Heart left ventricle (tissue), 16 donors: ENCODE data around the gene FRAT2. TPM values are rescaled to one million over a fixed set of nuclear protein-coding genes. Genes with fewer than 3 reads are reported as not detected.

ENCODE experiments used
- ATAC-seq, 4 donors: fragments of 200-7000 bp; cut with Tn5 transposase; one replicate each; pipeline ENCODE4 v1.9.1; 2020 to 2022; ENCODE audit warnings: moderate library complexity in 4 of 4, mild to moderate bottlenecking in 3 of 4, moderate number of reproducible peaks in 1 of 4
- DNase-seq, 5 donors: peaks; one replicate each; pipeline ENCODE4 v3.0.0-alpha.2; 2020
- H3K27ac ChIP-seq, 12 donors: fragments of 200-600 bp; sonication (generic) in 4 of 12; one replicate each; pipeline versions ENCODE4 v1.5.0 to v1.8.0; 2016 to 2022; ENCODE audit warnings: mild to moderate bottlenecking in 2 of 12
- H3K27me3 ChIP-seq, 9 donors: fragments of 200-600 bp; sonication (generic) in 2 of 9; one replicate each; pipeline versions ENCODE4 v1.5.1 to v1.8.0; 2016 to 2022; ENCODE audit warnings: mild to moderate bottlenecking in 3 of 9
- H3K36me3 ChIP-seq, 9 donors: fragments of 200-600 bp; sonication (generic) in 2 of 9; one replicate each; pipeline versions ENCODE4 v1.5.0 to v1.8.0; 2018 to 2022; ENCODE audit warnings: mild to moderate bottlenecking in 2 of 9
- H3K4me1 ChIP-seq, 12 donors: fragments of 200-600 bp; sonication (generic) in 4 of 12; one replicate each; pipeline versions ENCODE4 v1.5.0 to v1.8.0; 2016 to 2022; ENCODE audit warnings: mild to moderate bottlenecking in 3 of 12
- H3K4me3 ChIP-seq, 12 donors: fragments of 200-600 bp; sonication (generic) in 4 of 12; one replicate each; pipeline versions ENCODE4 v1.5.0 to v1.8.0; 2017 to 2022; ENCODE audit warnings: mild to moderate bottlenecking in 9 of 12, moderate library complexity in 4 of 12
- H3K9me3 ChIP-seq, 12 donors: fragments of 200-600 bp; sonication (generic) in 4 of 12; one replicate each; pipeline versions ENCODE4 v1.5.0 to v1.8.0; 2016 to 2022; ENCODE audit warnings: mild to moderate bottlenecking in 1 of 12
- CTCF ChIP-seq, 12 donors: fragments of 200-600 bp; sonication (generic) in 4 of 12; IDR thresholded peaks; one replicate each; pipeline versions ENCODE4 v1.5.0 to v1.8.0; 2018 to 2022; ENCODE audit warnings: antibody characterized with exemption in 12 of 12, mild to moderate bottlenecking in 5 of 12
- POLR2A ChIP-seq, 2 donors: fragments of 450-650 bp; IDR thresholded peaks; one replicate each; pipeline ENCODE4 v1.6.1; 2017; ENCODE audit warnings: antibody characterized with exemption in 2 of 2, mild to moderate bottlenecking in 2 of 2, moderate library complexity in 2 of 2
- WGBS, 4 donors: extraction: QIAGEN DNeasy Blood & Tissue Kit in 2 of 4; methylation state at CpG; one replicate each; pipeline versions ENCODE4 v1.1.5 to v1.1.7; 2013 to 2018; 5-methylcytosine and 5-hydroxymethylcytosine counted together
- intact Hi-C, 10 donors: fragments of 100-400 bp; cut with DNase I; formaldehyde crosslinking; loops; one replicate each; pipeline versions ENCODE4 v1.11.1 to v1.14.2; 2022
- polyA plus RNA-seq, 2 donors: library from polyadenylated mRNA; stranded (reverse); fragments of 200-250 nt; gene quantifications; one replicate each; pipeline ENCODE4 v1.2.3, GENCODE V29; 2013
- total RNA-seq, 9 donors: library from RNA; depleted of rRNA in 2 of 9; stranded (reverse); fragments of >200 nt in 2 of 9; fragmentation: NEBNext Ultra II Directional in 3 of 9; extraction: Animal tissue kit (Norgen Biotek cat#: 25700) in 3 of 9; gene quantifications; one replicate each; pipeline versions ENCODE4 v1.1.0 to v1.2.4, GENCODE V29; 2016 to 2023
- donor health status: ischemic (EF 13 %, LVEDD 7.1; RV severe dilation, severe dysfunction).
- donor health status: healthy with polysubstance abuse.
- donor health status: DM: no; HTN: yes; CAD: no.
- donor health status: DM: no; HTN: no; CAD: no.
- donor health status: ischemic (EF 25% LVEDD 6.9; RV normal size, moderate dysfunction).
- donor health status: ischemic (EF 25% LVEDD 5.7; RV mildly dilated, moderate dysfunction).
- donor health status: healthy.
- donor health status: DM: yes; HTN: yes; CAD: no.
- donor health status: ischemic (EF 35%, LVEDD 5.7; RV mildly dilated, moderate dysfunction).
- donor health status: nonischemic (EF 11% LVEDD 7.7; RV severe dilation, severe dysfunction).
- donor health status: DM: yes; HTN: yes; CAD: no.
- donor health status: PGD.
- donor health status: ischemic (EF 29% LVEDD 5.4; RV normal size, mild dysfunction).
- donor health status: nonischemic (EF 23%, LVEDD 6.1; RV moderate dilation, normal function).

Gene FRAT2
- total and polyA plus RNA-seq, 11 donors: 3.4 to 12.4 (median 7.3) TPM

GRCh38 chr10:97381626-97382025 is 47.1 kb upstream of the FRAT2 start:
- no peak overlapping the region for H3K4me3 ChIP-seq
- intact Hi-C loops: no loop called here
- no peak overlapping the region for H3K27ac ChIP-seq
- ATAC-seq: no peak
- 82 to 96% (median 92%) methylated on average over 8 of the region's 8 CpGs for WGBS, 4 donors
- peaks cover 0 to 78% (median 53%) of the 10 kb centered on the region in 9 donors for H3K36me3 ChIP-seq
- H3K9me3 ChIP-seq: no peaks in the 10 kb centered on the region
- TF ChIP-seq CTCF (IDR thresholded peaks at IDR 0.05) (no peak), POLR2A (IDR thresholded peaks at IDR 0.05) (no peak)
- H3K4me1 ChIP-seq: peaks cover 0 to 7% (median 0%) of the 10 kb centered on the region in 12 donors
- no peaks in the 10 kb centered on the region for H3K27me3 ChIP-seq
- DNase-seq: no peak

GRCh38 chr10:97380516-97380915 is 46.0 kb upstream of the FRAT2 start:
- WGBS, 4 donors: 82 to 87% (median 82%) methylated on average over 8 of the region's 8 CpGs

GRCh38 chr10:97378933-97379921 is 44.7 kb upstream of the FRAT2 start:
- H3K27me3 ChIP-seq: no peaks in the 10 kb centered on the region
- 80 to 91% (median 83%) methylated on average over 15 of the region's 15 CpGs for WGBS, 4 donors
- intact Hi-C loops: no loop called here
- TF ChIP-seq POLR2A (IDR thresholded peaks at IDR 0.05) (no peak), CTCF (IDR thresholded peaks at IDR 0.05) (no peak)
- peaks cover 0 to 3% (median 0%) of the 10 kb centered on the region in 12 donors for H3K4me1 ChIP-seq
- DNase-seq: no peak
- H3K9me3 ChIP-seq: no peaks in the 10 kb centered on the region
- no peak overlapping the region for H3K4me3 ChIP-seq
- H3K27ac ChIP-seq: no peak overlapping the region
- peaks cover 0 to 87% (median 60%) of the 10 kb centered on the region in 9 donors for H3K36me3 ChIP-seq
- no peak for ATAC-seq

More at GRCh38 chr10:97380516-97380915, 46.0 kb upstream of the FRAT2 start:
- no peak for TF ChIP-seq POLR2A (IDR thresholded peaks at IDR 0.05)
- no peak for TF ChIP-seq CTCF (IDR thresholded peaks at IDR 0.05)
- ATAC-seq: no peak
- Histone ChIP-seq H3K4me1 (peaks cover 0 to 2% (median 0%) of the 10 kb centered on the region in 12 donors), H3K9me3 (no peaks in the 10 kb centered on the region), H3K27me3 (no peaks in the 10 kb centered on the region), H3K36me3 (peaks cover 0 to 78% (median 57%) of the 10 kb centered on the region in 9 donors), H3K4me3 (no peak overlapping the region), H3K27ac (no peak overlapping the region)
- DNase-seq: no peak
- intact Hi-C loops: no loop called here

GRCh38 chr10:97376413-97376812 is 41.9 kb upstream of the FRAT2 start:
- no peaks in the 10 kb centered on the region for H3K9me3 ChIP-seq
- TF ChIP-seq CTCF (IDR thresholded peaks at IDR 0.05) (no peak), POLR2A (IDR thresholded peaks at IDR 0.05) (no peak)
- 75 to 93% (median 88%) methylated on average over 6 of the region's 6 CpGs for WGBS, 4 donors
- ATAC-seq (peak in 2 of 4 donors; percentile 31 to 52), DNase-seq (no peak)
- H3K27me3 ChIP-seq: no peaks in the 10 kb centered on the region
- H3K4me1 ChIP-seq: peaks cover 0 to 10% (median 0%) of the 10 kb centered on the region in 12 donors
- intact Hi-C loops: no loop called here
- no peak overlapping the region for H3K4me3 ChIP-seq
- peak overlapping the region in 1 of 12 donors; percentile 37 for H3K27ac ChIP-seq
- H3K36me3 ChIP-seq: peaks cover 2 to 96% (median 75%) of the 10 kb centered on the region in 9 donors
